Posterior vena cava (tissue), 2 donors: Measurements from ENCODE around the gene ADGRD1. TPM values are rescaled to one million over a fixed set of nuclear protein-coding genes. Genes with fewer than 3 reads are reported as not detected.
"Not testable (repeated sequence)": the region's sequence is repeated elsewhere in the genome, so short reads cannot be mapped to it uniquely, and the experiment has no call there.

Source experiments
- DNase-seq: peaks from one replicate; pipeline ENCODE4 v3.0.0-alpha.2; 2020; ENCODE audit warnings: low spot score
- intact Hi-C, 2 donors: fragments of 100-400 bp; cut with DNase I; formaldehyde crosslinking; loops; one replicate each; pipeline versions ENCODE4 v1.14.1 to v1.14.2; 2022 to 2023
- total RNA-seq, 2 donors: library from RNA; stranded (reverse); fragmentation: NEBNext Ultra II Directional; extraction: Animal tissue kit (Norgen Biotek cat#: 25700); gene quantifications; one replicate each; pipeline ENCODE4 v1.2.1, GENCODE V29; 2021
- donor health status: DM: yes; HTN: yes; CAD: no.
- donor health status: DM: yes; HTN: yes; CAD: no.

ADGRD1 gene
- total RNA-seq, 2 donors from 2014 or later, result 178 to 238 TPM

- peak; percentile 66 for DNase-seq
- intact Hi-C loops, result no loop called here
These were observed 103.6 kb downstream of the ADGRD1 start for GRCh38 chr12:131057211-131057721.

GRCh38 chr12:131057722-131058515 lies 104.2 kb downstream of the ADGRD1 start:
- peak; percentile 64 for DNase-seq

GRCh38 chr12:131058700-131059099 lies 105.0 kb downstream of the ADGRD1 start:
- intact Hi-C loops, result no loop called here
- DNase-seq, result no peak

More at GRCh38 chr12:131057722-131058515, 104.2 kb downstream of the ADGRD1 start:
- intact Hi-C loops, result no loop called here

- peak; percentile 66 for DNase-seq
These were observed 106.5 kb downstream of the ADGRD1 start for GRCh38 chr12:131060011-131060703.

GRCh38 chr12:131061041-131061806 lies 107.5 kb downstream of the ADGRD1 start:
- DNase-seq, result peak; percentile 59
- intact Hi-C loops, result no loop called here

More at GRCh38 chr12:131060011-131060703, 106.5 kb downstream of the ADGRD1 start:
- intact Hi-C loops, result no loop called here

GRCh38 chr12:131063413-131063812 lies 109.7 kb downstream of the ADGRD1 start:
- no peak for DNase-seq
- intact Hi-C loops, result no loop called here

- intact Hi-C loops, result no loop called here
- DNase-seq, result no peak
These were observed 110.3 kb downstream of the ADGRD1 start for GRCh38 chr12:131063960-131064359.

- intact Hi-C loops, result no loop called here
- peak; percentile 73 for DNase-seq
These were observed 111.6 kb downstream of the ADGRD1 start for GRCh38 chr12:131065279-131065678.

- no peak for DNase-seq
These were observed 112.1 kb downstream of the ADGRD1 start for GRCh38 chr12:131065801-131066200.

GRCh38 chr12:131066207-131066885 lies 112.6 kb downstream of the ADGRD1 start:
- DNase-seq, result peak; percentile 72
- intact Hi-C loops, result no loop called here

More at GRCh38 chr12:131065801-131066200, 112.1 kb downstream of the ADGRD1 start:
- intact Hi-C loops, result no loop called here

GRCh38 chr12:131066886-131067490 lies 113.3 kb downstream of the ADGRD1 start:
- intact Hi-C loops, result no loop called here

GRCh38 chr12:131067981-131068851 lies 114.5 kb downstream of the ADGRD1 start:
- intact Hi-C loops, result no loop called here
- DNase-seq, result peak; percentile 55

More at GRCh38 chr12:131066886-131067490, 113.3 kb downstream of the ADGRD1 start:
- peak; percentile 78 for DNase-seq

- intact Hi-C loops, result not testable (repeated sequence)
- peak; percentile 70 for DNase-seq
These were observed 115.4 kb downstream of the ADGRD1 start for GRCh38 chr12:131068926-131069720.

GRCh38 chr12:131070136-131070535 lies 116.4 kb downstream of the ADGRD1 start:
- DNase-seq, result peak; percentile 56

GRCh38 chr12:131070668-131071067 lies 117.0 kb downstream of the ADGRD1 start:
- intact Hi-C loops, result not testable (repeated sequence)
- peak; percentile 51 for DNase-seq

More at GRCh38 chr12:131070136-131070535, 116.4 kb downstream of the ADGRD1 start:
- intact Hi-C loops, result not testable (repeated sequence)

- intact Hi-C loops, result not testable (repeated sequence)
- peak; percentile 56 for DNase-seq
These were observed 117.6 kb downstream of the ADGRD1 start for GRCh38 chr12:131071234-131071820.
